Measurements from ENCODE around the gene PPARGC1A. TPM values are rescaled to one million over a fixed set of nuclear protein-coding genes. Genes with fewer than 3 reads are reported as not detected.

The PPARGC1A gene
- total and polyA plus RNA-seq, 2 donors (not counting 3 experiments of a cell fraction or from before 2014, with no cell fraction given), result not detected

- no peak for DNase-seq (ENCODE audit: low read depth, low spot score)
- Histone ChIP-seq H3K9me3 (replicated peaks; ENCODE audit: control insufficient read depth, insufficient read depth, low read length) (peaks cover 5% of the 10 kb centered on the region), H3K79me2 (ENCODE audit: control insufficient read depth, insufficient read depth, low read length) (no peaks in the 10 kb centered on the region), H4K20me1 (replicated peaks; ENCODE audit: control insufficient read depth, extremely low read depth, insufficient read depth, low read length) (no peaks in the 10 kb centered on the region), H3K4me3 (replicated peaks in 1 of 3; ENCODE audit: insufficient read depth in 1 of 3, low read depth in 1 of 3, low read length in 3 of 3) (no peak overlapping the region), H3K27me3 (ENCODE audit: control insufficient read depth in 2 of 2, insufficient read depth in 2 of 2, low read length in 2 of 2) (no peaks in the 10 kb centered on the region), H2AFZ (ENCODE audit: low read depth, low read length) (no peak overlapping the region), H3K27ac (ENCODE audit: insufficient read depth, low read depth, low read length) (no peak overlapping the region), H3K4me2 (ENCODE audit: insufficient read depth, low read length) (no peak overlapping the region), H3K9ac (replicated peaks; ENCODE audit: extremely low read depth, insufficient read depth, low read length) (no peak overlapping the region), H3K4me1 (ENCODE audit: control insufficient read depth, extremely low read depth, insufficient read depth, low read length) (no peaks in the 10 kb centered on the region), H3K36me3 (ENCODE audit: control insufficient read depth in 2 of 2, extremely low read depth in 1 of 2, insufficient read depth in 2 of 2, low read length in 2 of 2) (no peaks in the 10 kb centered on the region), H3K9me1 (replicated peaks; ENCODE audit: control insufficient read depth, extremely low read depth, insufficient read depth, low read length) (no peaks in the 10 kb centered on the region)
- no peak for FAIRE-seq
- dilution Hi-C loops (cut with MboI; ENCODE audit: extremely low pct_ligation_motif_present, low sequenced_read_pairs), result no loop called here
- intact Hi-C loops (cut with micrococcal nuclease), result no loop called here
- ChIA-PET POLR2A (no interaction called here), CTCF (no interaction called here)
- TF ChIP-seq JUN (IDR thresholded peaks at IDR 0.05; ENCODE audit: borderline replicate concordance, insufficient read depth, insufficient read length, low read depth), result no peak
- TF ChIP-seq MYC (IDR thresholded peaks at IDR 0.05; ENCODE audit: low read depth, low read length), result no peak
- TF ChIP-seq FOS (IDR thresholded peaks at IDR 0.05; ENCODE audit: borderline replicate concordance, insufficient read depth, low read length), result no peak
- no peak for TF ChIP-seq POLR2AphosphoS5 (IDR thresholded peaks at IDR 0.05; ENCODE audit: insufficient read depth, low read depth, low read length)
- no peak for TF ChIP-seq GATA2 (IDR thresholded peaks at IDR 0.05; ENCODE audit: insufficient read depth, insufficient read length, low read depth, low read length)
- no peak for TF ChIP-seq CTCF (IDR thresholded peaks at IDR 0.05; ENCODE audit: extremely low read depth in 1 of 2, insufficient read depth in 1 of 2, low read depth in 1 of 2, low read length in 2 of 2)
- TF ChIP-seq EZH2 (IDR thresholded peaks at IDR 0.05; ENCODE audit: borderline replicate concordance, low read depth, low read length, severe bottlenecking), result no peak
- TF ChIP-seq POLR2A (IDR thresholded peaks at IDR 0.05; ENCODE audit: low read depth, low read length), result no peak
- no TSS peak for BruUV-seq (replicated peaks)
These were observed 74.7 kb downstream of the PPARGC1A start for GRCh38 chr4:23814996-23815660.
